CD14-positive monocyte (primary cell): ENCODE measurements around the gene PRR18. TPM values are rescaled to one million over a fixed set of nuclear protein-coding genes. Genes with fewer than 3 reads are reported as not detected.

Source experiments
- DNase-seq, 3 donors: peaks; one replicate each; pipeline ENCODE4 v3.0.0-alpha.2; 2011 to 2022
- H2AFZ ChIP-seq: 2 replicates; pipeline ENCODE4 v1.6.0; 2012; ENCODE audit warnings: mild to moderate bottlenecking, low read depth, low read length, inconsistent platforms; ENCODE audit not compliant: insufficient read depth, poor library complexity, severe bottlenecking
- H3K27ac ChIP-seq, 2 donors: 1 replicate in 1 of 2; 2 replicates in 1 of 2; pipeline ENCODE4 v1.5.1; 2012 to 2013; ENCODE audit warnings: low read length in 2 of 2, control low read depth in 1 of 2, inconsistent platforms in 1 of 2, low read depth in 1 of 2, mild to moderate bottlenecking in 1 of 2
- H3K27me3 ChIP-seq, 2 donors: one replicate each; pipeline versions ENCODE4 v1.6.0 to v1.6.1; 2011 to 2013; ENCODE audit warnings: low read length in 2 of 2; ENCODE audit not compliant: control insufficient read depth in 2 of 2, insufficient read depth in 2 of 2
- H3K36me3 ChIP-seq, 2 donors: replicated peaks in 1 of 2; 1 replicate in 1 of 2; 2 replicates in 1 of 2; pipeline versions ENCODE4 v1.5.1 to v1.6.1; 2012 to 2013; ENCODE audit warnings: low read length in 2 of 2, control low read depth in 1 of 2, inconsistent platforms in 1 of 2, mild to moderate bottlenecking in 1 of 2; ENCODE audit not compliant: insufficient read depth in 2 of 2, control insufficient read depth in 1 of 2
- H3K4me1 ChIP-seq, 2 donors: 1 replicate in 1 of 2; 2 replicates in 1 of 2; pipeline versions ENCODE4 v1.5.1 to v1.6.1; 2012 to 2013; ENCODE audit warnings: low read length in 2 of 2, control low read depth in 1 of 2, inconsistent platforms in 1 of 2, mild to moderate bottlenecking in 1 of 2, moderate library complexity in 1 of 2; ENCODE audit not compliant: insufficient read depth in 2 of 2, control insufficient read depth in 1 of 2
- H3K4me2 ChIP-seq: replicated peaks from 2 replicates; pipeline ENCODE3; 2012; ENCODE audit warnings: low read length, moderate library complexity, mild to moderate bottlenecking; ENCODE audit not compliant: poor library complexity, severe bottlenecking; ENCODE audit errors: extremely low read depth
- H3K4me3 ChIP-seq, 3 experiments: fragments of 200-600 bp in 1 of 3; sonication (generic) in 1 of 3; replicated peaks in 1 of 3; 1 replicate in 2 of 3; 2 replicates in 1 of 3; pipeline ENCODE4 v1.5.1; 2011 to 2013; ENCODE audit warnings: low read length in 3 of 3, mild to moderate bottlenecking in 3 of 3, control low read depth in 2 of 3, low read depth in 2 of 3, inconsistent platforms in 1 of 3, moderate library complexity in 1 of 3
- H3K79me2 ChIP-seq: 2 replicates; pipeline ENCODE4 v1.6.0; 2012; ENCODE audit warnings: mild to moderate bottlenecking, control low read depth, inconsistent platforms, low read length, moderate library complexity; ENCODE audit not compliant: insufficient read depth
- H3K9ac ChIP-seq: 2 replicates; pipeline ENCODE4 v1.6.0; 2017; ENCODE audit warnings: low read length, mild to moderate bottlenecking; ENCODE audit not compliant: insufficient read depth, poor library complexity, severe bottlenecking
- H3K9me3 ChIP-seq, 2 donors: replicated peaks in 1 of 2; 1 replicate in 1 of 2; 2 replicates in 1 of 2; pipeline versions ENCODE4 v1.5.1 to v1.6.1; 2012 to 2013; ENCODE audit warnings: low read length in 2 of 2, control low read depth in 1 of 2; ENCODE audit not compliant: control insufficient read depth in 1 of 2, insufficient read depth in 1 of 2
- H4K20me1 ChIP-seq: 2 replicates; pipeline ENCODE4 v1.6.0; 2012; ENCODE audit warnings: mild to moderate bottlenecking, low read length, control low read depth, moderate library complexity; ENCODE audit not compliant: insufficient read depth
- H3K27ac Mint-ChIP-seq, 7 donors: one replicate each; pipeline ENCODE4 v1.8.0; 2020; ENCODE audit warnings: mild to moderate bottlenecking in 7 of 7, mixed read lengths in 7 of 7, moderate library complexity in 6 of 7, inconsistent platforms in 2 of 7
- H3K27me3 Mint-ChIP-seq, 3 donors: one replicate each; pipeline ENCODE4 v1.8.0; 2021 to 2022; ENCODE audit warnings: low read depth in 3 of 3, mild to moderate bottlenecking in 3 of 3, mixed read lengths in 3 of 3, moderate library complexity in 3 of 3, inconsistent platforms in 1 of 3
- H3K36me3 Mint-ChIP-seq, 2 donors: one replicate each; pipeline ENCODE4 v1.8.0; 2020; ENCODE audit warnings: mixed read lengths in 2 of 2, inconsistent platforms in 1 of 2, mild to moderate bottlenecking in 1 of 2
- H3K4me1 Mint-ChIP-seq: one replicate; pipeline ENCODE4 v1.8.0; 2020; ENCODE audit warnings: mild to moderate bottlenecking, mixed read lengths
- H3K4me3 Mint-ChIP-seq, 2 donors: one replicate each; pipeline ENCODE4 v1.8.0; 2020; ENCODE audit warnings: mild to moderate bottlenecking in 2 of 2, mixed read lengths in 2 of 2, moderate library complexity in 1 of 2
- H3K9me3 Mint-ChIP-seq, 7 donors: one replicate each; pipeline ENCODE4 v1.8.0; 2020 to 2022; ENCODE audit warnings: mixed read lengths in 7 of 7, mild to moderate bottlenecking in 6 of 7, moderate library complexity in 6 of 7, inconsistent platforms in 2 of 7
- WGBS: methylation state at CpG from one replicate; pipeline ENCODE4 v1.1.5; 2013; ENCODE audit warnings: missing lambda C conversion rate; ENCODE audit not compliant: insufficient coverage; 5-methylcytosine and 5-hydroxymethylcytosine counted together
- intact Hi-C, 2 donors: fragments of 100-400 bp; cut with micrococcal nuclease; formaldehyde crosslinking; loops; one replicate each; pipeline versions ENCODE4 v1.15.0 to v1.15.1; 2023
- polyA plus RNA-seq, 3 donors: library from polyadenylated mRNA; depleted of rRNA in 1 of 3; unstranded in 2 of 3; stranded (reverse) in 1 of 3; fragments of 300-500 nt in 2 of 3; fragments of >200 nt in 1 of 3; fragmentation: Illumina TruSeq in 2 of 3; gene quantifications; 1 replicate in 2 of 3; 2 replicates in 1 of 3; pipeline ENCODE4 v1.2.3, GENCODE V29; 2012 to 2021
- TF ChIP-seq, protein P1 (sequence below): fragments of 200-600 bp; IDR thresholded peaks from one replicate; pipeline ENCODE4 v1.8.0; 2022; ENCODE audit warnings: antibody characterized with exemption, mild to moderate bottlenecking

Gene PRR18
- polyA plus RNA-seq, 3 donors = not detected

DNA sequence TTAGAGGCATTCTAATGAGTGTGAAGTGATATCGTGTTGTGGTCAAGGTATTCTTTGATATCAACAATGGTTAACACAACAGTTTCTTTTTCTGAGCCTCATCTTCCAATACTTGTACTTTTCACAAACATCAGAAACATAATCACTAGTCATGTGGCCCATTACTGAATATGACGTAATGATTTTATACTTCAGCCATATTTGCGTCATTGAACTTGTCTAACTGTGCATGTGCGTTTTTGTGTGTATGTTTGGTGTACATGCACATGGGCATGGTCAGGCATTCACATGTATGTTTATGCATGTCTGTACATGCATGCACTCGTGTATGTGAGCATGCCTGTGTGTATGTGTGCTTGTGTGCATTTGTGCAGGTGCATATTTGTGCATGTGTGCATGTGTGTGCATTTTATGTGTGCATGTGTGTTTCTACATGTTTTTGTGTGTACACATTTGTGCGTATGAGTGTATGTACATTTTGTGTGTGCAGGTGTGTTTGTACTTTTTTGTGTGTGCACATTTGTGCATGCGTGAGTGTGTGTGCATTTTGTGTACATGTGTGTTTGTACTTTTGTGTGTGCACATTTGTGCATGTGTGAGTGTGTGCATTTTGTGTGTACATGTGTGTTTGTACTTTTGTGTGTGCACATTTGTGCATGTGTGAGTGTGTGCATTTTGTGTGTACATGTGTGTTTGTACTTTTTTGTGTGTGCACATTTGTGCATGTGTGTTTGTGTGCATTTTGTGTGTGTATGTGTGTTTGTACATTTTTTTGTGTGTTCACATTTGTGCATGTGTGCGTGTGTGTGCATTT is 29.4 kb downstream of the PRR18 start:
- Mint-ChIP-seq H3K4me3 (no peak overlapping the region), H3K27ac (no peak overlapping the region), H3K36me3 (no peaks in the 10 kb centered on the region), H3K4me1 (peaks cover 9% of the 10 kb centered on the region), H3K27me3 (peaks cover 5 to 7% (median 6%) of the 10 kb centered on the region in 3 donors), H3K9me3 (no peaks in the 10 kb centered on the region)
- Histone ChIP-seq H3K27ac (no peak overlapping the region), H3K4me1 (peaks cover 0 to 10% of the 10 kb centered on the region in 2 donors), H3K4me3 (no peak overlapping the region), H3K4me2 (no peak overlapping the region), H2AFZ (no peak overlapping the region), H3K79me2 (no peaks in the 10 kb centered on the region), H3K27me3 (no peaks in the 10 kb centered on the region), H3K36me3 (no peaks in the 10 kb centered on the region), H3K9ac (no peak overlapping the region), H3K9me3 (no peaks in the 10 kb centered on the region), H4K20me1 (no peaks in the 10 kb centered on the region)
- TF ChIP-seq, protein P1, sequence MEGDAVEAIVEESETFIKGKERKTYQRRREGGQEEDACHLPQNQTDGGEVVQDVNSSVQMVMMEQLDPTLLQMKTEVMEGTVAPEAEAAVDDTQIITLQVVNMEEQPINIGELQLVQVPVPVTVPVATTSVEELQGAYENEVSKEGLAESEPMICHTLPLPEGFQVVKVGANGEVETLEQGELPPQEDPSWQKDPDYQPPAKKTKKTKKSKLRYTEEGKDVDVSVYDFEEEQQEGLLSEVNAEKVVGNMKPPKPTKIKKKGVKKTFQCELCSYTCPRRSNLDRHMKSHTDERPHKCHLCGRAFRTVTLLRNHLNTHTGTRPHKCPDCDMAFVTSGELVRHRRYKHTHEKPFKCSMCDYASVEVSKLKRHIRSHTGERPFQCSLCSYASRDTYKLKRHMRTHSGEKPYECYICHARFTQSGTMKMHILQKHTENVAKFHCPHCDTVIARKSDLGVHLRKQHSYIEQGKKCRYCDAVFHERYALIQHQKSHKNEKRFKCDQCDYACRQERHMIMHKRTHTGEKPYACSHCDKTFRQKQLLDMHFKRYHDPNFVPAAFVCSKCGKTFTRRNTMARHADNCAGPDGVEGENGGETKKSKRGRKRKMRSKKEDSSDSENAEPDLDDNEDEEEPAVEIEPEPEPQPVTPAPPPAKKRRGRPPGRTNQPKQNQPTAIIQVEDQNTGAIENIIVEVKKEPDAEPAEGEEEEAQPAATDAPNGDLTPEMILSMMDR = no peak
- intact Hi-C loops = no loop called here
- no peak for DNase-seq
- WGBS = 71% methylated on average over 7 of the region's 8 CpGs

DNA sequence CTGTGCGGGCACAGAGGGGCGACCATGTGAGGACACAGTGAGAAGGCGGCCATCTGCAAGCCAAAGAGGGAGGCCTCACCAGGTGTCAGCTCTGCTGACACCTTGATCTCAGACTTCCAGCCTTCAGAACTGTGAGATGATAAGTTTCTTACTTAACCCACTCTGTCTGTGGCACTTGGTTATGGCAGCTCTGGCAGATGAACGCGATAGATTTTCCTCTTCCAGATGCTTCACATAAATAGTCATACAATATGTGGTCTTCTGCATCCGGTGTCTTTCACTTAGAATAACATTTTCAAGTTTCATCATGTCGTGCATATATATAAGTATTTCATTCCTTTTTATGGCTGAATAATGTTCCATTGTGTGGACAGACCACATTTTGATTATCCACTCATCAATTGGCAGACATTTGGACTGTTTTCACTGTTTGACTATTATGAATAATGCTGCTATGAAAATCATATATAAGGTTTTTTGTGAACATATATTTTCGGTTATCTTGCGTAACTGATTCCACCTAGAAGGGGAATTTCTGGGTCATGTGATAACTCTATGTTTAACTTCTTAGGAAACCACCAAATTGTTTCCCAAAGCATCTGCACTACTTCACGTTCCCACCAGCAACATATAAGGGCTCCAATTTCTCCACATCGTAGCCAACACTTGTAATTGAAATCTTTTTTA is 30.2 kb downstream of the PRR18 start:
- H2AFZ ChIP-seq = no peak overlapping the region
- H3K27ac ChIP-seq = no peak overlapping the region
- H3K4me3 ChIP-seq = no peak overlapping the region
- WGBS = 100% methylated on average over 3 of the region's 11 CpGs
- H3K79me2 ChIP-seq = no peaks in the 10 kb centered on the region
- H3K9me3 Mint-ChIP-seq = no peaks in the 10 kb centered on the region
- no peaks in the 10 kb centered on the region for H3K36me3 Mint-ChIP-seq
- no peak overlapping the region for H3K9ac ChIP-seq
- peak overlapping the region in 1 of 7 donors; percentile 6 for H3K27ac Mint-ChIP-seq
- DNase-seq = peak in 1 of 3 donors; percentile 42
- H3K9me3 ChIP-seq = no peaks in the 10 kb centered on the region
- no peak overlapping the region for H3K4me2 ChIP-seq
- peaks cover 9% of the 10 kb centered on the region for H3K4me1 Mint-ChIP-seq
- no peaks in the 10 kb centered on the region for H4K20me1 ChIP-seq
- intact Hi-C loops = loop anchor here (1.0 to 2.0 kb wide), 2 partner anchors 123 kb away; no protein-coding TSS in a partner anchor
- TF ChIP-seq, protein P1 = no peak
- peaks cover 0 to 10% of the 10 kb centered on the region in 2 donors for H3K4me1 ChIP-seq
- peaks cover 3 to 7% (median 6%) of the 10 kb centered on the region in 3 donors for H3K27me3 Mint-ChIP-seq
- H3K36me3 ChIP-seq = no peaks in the 10 kb centered on the region
- no peaks in the 10 kb centered on the region for H3K27me3 ChIP-seq
- H3K4me3 Mint-ChIP-seq = no peak overlapping the region
